GM19240 (cell line): Measurements from ENCODE around the gene MTPN.
A peak's percentile ranks its signal among the peaks of the same experiment; 100 is the strongest.

Source experiments
- DNase-seq: peaks from one replicate; pipeline ENCODE4 v3.0.0; 2011; ENCODE audit warnings: low spot score; ENCODE audit not compliant: insufficient read length

MTPN gene

DNA sequence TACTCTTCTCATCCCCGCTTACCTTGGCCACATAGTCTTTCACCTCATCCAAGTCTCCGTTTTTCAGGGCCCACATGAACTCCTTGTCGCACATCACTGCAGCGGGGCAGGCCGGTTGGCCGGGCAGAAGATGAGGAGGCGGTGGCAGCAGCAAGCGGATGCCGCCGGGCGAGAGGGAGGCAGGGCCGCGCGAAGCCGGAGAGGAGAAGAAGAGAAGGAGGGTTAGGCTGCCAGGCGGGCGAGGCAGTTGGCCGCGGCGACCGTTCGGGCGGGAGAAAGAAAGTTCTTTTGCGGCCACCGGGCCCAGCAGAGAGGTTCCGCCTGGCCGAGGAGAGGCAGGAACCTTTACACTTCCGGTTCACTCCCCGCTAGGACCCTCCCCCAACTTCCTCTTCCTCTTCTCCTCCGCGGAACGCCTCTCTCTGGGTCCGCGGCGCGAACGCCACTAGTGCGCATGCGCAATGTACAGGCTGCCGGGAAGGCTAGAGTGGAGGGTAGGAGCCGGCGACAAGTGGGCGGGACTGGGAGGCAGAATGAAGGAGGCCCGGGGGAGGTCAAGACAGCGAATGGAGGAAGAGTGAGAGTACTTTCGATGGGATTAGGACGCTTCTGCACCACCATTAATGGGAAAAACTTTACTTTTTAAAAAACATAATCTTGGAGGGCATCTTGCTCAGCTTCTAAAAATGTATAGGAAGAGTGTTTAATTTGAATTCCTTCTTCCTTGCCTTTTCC, at the start of gene MTPN:
Gene MTPN, minus strand, starts transcription at position 353 of the 735 bp plus-strand sequence. Its CDS starts 259 bp downstream, at position 94.
- peak; percentile 64 for DNase-seq

DNA sequence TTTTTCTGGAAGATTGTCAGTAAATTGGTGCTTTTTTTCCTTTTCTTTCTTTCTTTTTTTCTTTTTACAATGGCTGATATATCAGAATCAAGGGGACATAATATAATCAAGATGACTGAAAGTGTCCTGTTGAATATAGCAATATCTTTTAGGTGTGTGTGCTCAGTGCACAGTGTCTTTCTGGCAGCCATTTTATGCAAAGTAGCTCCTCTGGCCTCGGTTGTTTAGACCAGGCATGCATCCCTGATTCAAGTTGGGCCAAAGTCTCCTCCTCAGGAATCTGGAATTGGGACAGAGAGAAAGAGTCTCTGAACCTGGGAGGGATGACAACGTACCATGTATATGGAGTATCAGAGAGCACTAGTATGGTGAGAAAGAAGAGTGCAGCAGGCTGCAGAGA, 49.0 kb upstream of the MTPN start:
- no peak for DNase-seq

DNA sequence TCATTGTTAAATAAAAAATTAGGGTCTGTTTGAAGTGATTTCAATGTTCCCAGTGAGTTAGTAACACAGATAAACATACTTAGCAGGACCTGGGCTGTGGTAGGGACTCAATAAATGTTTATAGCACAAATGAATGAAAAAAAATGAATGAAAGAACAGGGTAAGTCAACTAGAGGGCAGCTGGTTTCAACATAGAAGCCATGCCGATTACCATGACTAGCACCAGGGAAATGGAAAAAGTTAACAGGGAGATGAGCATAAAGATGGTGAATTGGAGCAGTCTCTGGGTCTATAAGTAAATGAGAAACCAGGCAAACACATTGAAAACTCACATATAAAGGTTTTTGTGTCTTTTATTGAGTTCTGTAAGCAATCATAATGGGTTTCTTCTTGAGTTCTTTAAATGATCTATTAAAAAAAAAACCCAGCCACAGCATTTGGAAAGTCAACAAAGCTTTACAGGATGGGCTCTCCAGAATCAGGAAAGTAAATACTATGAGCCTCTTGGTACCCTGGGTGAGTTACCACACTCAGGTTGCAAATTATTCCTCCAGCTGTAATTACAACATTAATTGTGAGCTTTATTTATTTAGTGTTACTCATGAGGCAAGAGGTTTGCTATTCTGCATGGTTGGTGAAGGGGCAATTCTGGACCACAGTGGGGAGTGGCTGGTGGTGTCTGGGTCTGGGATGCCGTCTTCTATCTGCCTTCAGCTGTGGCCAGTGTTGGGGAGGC, 46.1 kb upstream of the MTPN start:
- DNase-seq: no peak

DNA sequence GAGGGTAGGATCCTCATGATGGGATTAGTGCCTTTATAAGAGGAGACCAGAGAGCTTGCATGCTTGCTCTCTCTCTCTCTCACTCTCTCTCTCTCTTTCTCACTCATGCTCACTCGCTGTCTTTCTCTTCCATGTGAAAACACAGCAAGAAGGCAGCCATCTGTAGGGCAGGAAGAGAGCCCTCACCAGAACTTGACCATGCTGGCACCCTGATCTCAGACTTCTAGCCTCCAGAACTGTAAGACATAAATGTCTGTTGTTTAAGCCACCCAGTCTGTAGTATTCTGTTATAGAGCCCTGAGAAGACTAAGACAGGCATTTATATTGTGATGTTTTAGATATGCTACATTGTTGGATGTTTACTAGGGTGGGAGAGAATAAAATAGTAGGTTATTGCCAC, 43.4 kb upstream of the MTPN start:
- DNase-seq: no peak

GRCh38 chr7:136018104-136018503, 40.9 kb upstream of the MTPN start:
- DNase-seq: no peak

DNA sequence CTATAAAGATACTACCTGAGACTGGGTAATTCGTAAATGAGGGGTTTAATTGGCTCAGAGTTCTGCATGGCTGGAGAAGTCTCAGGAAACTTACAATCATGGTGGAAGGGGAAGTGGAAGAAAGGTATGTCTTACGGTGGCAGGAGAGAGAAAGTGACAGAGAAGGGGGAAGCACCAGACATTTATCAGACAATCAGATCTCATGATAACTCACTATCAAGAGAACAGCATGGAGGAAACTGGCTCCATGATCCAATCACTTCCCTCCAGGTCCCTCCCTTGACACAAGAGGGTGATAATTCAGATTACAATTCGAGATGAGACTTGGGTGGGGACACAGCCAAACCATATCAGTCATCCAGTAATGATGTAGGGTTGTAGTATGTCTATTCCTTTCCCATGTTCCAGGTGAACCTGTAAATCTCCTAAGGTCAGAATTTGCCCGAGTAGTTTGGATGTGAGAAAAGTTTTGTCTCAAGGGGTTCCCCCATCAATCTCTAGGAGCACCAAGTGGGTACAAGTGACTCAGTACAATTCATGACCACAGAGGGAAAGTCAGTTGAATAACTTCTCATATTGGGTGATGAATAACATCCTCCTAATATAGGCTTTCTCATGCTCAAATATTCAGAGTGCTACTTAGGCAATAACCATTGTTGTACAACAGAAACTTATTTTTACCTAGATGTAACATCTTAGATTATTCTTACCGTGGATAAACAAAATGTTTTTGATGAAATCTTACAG, 39.7 kb upstream of the MTPN start:
- DNase-seq: no peak

DNA sequence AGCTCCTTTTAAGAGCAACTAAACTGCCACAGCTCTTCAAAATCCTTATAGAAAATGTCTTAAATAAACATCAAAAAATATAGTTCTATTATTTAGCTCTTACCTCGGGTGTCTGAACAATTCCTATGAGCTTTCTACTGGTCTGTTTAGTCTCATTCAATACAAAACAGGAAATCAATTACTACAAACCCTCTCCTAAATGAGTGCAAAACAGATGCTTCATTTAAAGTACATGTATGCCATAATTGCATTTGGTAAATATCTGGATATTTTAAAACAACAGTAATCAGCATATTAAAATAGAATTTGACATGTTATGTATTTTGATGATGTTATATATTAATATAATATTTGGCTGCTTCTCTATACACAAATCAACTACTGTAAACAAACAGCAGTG, 38.5 kb upstream of the MTPN start:
- DNase-seq: no peak

DNA sequence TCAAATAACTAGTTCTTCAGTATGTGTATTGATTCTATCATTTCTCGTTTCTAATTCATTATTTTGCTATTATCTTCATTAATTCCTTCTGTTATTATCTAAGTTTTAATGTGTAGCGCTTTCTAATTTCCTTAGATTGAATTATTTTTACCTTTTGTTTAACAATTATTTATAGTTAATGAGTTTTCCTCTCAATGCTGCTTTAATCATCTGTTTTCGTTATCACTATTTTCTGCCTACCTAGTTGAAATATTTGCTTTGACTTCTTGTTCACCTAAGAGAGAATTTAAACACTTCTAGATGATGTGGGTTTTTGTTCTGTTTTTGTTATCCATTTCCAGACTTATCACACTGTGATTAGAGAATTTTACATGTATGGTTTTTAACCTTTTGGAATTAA, 37.5 kb upstream of the MTPN start:
- DNase-seq: no peak

DNA sequence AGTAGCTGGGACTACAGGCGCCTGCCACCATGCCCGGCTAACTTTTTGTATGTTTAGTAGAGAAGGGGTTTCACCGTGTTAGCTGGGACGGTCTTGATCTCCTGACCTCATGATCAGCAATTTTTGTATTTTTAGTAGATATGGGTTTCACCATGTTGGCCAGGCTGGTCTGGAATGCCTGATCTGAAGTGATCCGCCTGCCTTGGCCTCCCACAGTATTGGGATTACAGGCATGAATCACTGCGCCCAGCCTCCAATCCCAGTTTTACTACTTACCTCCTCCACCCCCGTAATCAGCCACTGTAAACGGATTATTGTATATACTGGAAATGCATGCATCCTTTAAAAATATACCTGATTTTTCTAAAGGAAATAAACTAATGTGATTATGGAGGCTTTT, 35.1 kb upstream of the MTPN start:
- DNase-seq: no peak

DNA sequence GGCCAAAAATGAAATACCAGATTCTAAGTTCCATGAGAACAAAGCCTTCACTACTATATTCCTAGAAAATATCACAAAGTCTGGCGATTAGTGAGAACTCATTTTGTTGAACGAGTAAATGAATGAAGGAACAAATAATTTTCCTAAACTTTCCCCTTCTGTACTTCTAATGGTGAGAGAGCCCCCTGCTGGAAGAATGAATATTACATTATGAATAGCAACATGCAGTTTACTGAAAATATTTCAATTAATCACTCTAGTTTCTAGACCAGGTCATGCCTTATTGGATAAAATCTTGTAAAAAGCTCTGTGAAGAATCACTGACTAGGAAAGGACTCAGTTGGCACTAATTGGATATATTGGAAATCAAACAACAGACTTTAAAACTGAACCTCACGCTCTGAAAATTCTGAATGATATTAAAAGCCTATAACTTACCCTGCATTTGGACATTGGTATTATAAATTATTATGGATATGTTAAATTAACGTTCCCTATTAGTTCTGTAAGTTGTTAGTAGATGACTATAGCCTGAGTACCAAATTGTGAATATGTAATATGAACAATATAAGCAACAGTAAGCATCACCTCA, 32.4 kb upstream of the MTPN start:
- DNase-seq: no peak

- no peak for DNase-seq
Observed at GRCh38 chr7:136006208-136006607, 29.0 kb upstream of the MTPN start.

DNA sequence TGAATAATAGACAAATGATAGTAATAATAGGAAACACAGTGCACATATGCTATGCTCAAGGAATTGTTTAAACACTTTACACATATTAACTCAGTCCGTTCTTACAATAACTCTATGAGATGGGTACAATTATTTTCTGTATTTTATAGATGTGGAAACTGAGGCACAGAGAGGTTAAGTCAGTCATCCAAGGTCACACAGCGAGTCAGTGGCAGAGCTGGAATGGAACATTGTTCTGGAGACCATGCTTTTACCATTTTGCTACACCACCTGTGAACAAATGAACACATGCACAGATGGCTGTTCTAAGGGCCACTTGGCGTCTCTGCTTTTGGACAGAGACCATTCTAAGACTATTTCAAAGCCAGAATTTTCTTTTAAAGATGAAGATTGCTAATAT, 26.9 kb upstream of the MTPN start:
- DNase-seq: no peak

- no peak for DNase-seq
Observed at GRCh38 chr7:136002802-136003201, 25.6 kb upstream of the MTPN start.

- no peak for DNase-seq
Observed at GRCh38 chr7:136000288-136000913, 23.2 kb upstream of the MTPN start.

DNA sequence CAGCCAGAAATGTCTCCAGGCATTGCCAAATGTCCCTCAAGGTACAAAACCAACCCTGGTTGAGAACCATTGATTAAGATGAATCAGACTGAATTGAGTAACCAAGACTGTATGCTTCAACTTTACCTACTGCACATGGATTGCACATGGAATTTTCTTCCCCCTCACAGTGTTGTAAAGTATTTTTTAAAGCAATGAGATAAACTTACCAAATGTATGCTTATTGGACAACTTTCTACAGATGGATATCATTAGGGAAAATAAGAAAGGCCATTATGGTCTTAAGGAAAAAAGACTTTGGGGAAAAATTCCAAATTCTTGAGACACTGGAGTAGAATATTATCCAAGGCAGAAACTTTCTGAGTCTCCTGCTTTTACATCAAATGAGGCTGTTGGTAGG, 20.9 kb upstream of the MTPN start:
- no peak for DNase-seq

DNA sequence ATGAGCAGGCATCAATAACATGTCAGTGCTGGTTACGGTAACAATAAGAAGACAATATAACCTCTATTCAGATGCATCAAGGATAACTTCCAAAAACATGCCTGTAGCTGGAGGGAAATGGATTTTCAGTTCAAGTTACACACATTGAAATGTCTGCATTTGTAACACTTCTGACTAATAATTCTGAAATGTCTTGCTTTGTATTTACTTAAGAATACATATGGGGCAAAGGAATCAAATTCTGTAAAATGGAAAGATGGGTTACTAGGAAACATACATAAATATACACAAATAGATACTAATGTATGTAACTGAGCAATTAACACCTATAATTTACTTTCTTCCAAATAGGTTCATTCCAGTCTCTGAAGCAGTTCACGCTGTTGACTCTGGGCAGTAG, 18.6 kb upstream of the MTPN start:
- DNase-seq: no peak

DNA sequence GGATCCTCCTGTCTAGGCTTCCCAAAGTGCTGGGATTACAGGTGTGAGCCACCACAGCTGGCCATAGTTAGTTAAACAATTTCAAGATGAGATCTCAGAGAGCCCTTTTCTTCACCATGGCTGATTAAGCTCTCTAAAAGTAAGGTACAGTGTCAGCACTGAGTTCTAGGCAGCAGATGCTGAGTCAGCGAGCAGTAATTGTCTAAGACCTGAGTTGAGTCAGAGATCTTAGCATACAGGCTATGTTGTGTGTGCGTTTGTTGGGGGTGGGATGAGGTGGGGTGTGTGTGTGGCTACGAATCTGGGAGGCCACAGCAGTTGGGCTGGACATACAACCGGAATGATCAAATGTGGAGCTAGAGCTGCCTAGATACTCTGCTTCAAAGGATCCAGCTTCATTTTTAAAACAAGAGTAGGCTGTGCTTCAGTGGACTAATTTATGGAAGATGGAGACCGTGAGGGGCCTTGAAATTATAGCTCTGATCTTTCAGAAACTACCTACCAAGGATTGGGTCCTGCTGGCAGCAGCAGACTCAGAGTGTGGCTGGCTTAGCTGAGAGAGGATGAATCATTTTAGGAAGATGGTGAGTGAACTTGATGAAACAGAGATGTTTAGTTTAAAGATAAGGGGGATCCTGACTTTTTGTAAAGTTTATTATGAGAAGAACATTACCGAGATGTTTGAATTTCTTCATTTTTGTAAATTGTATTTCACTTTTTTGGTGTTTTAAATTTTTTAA, 17.5 kb upstream of the MTPN start:
- DNase-seq: no peak

GRCh38 chr7:135993950-135994349, 16.8 kb upstream of the MTPN start:
- DNase-seq: no peak

DNA sequence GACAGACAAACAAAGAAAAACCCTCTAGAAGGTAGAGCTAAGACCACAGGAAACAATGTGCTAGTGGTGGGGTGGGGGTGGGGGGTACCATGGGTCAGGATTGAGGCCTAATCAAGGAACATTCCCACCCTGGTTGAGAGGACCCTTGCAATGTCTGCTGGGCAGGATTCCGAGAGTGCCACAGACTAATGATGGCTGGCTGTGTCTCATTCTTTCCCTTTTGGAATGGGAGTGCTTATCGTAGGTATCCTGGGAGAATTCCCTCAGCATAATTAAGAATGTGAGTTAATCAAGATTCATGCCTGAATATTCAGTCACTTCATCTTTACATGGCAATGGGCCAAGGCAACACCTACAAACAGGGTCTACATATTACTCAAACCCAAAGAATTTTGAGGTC, 14.7 kb upstream of the MTPN start:
- no peak for DNase-seq

- DNase-seq: no peak
Observed at GRCh38 chr7:135991322-135991721, 14.2 kb upstream of the MTPN start.

DNA sequence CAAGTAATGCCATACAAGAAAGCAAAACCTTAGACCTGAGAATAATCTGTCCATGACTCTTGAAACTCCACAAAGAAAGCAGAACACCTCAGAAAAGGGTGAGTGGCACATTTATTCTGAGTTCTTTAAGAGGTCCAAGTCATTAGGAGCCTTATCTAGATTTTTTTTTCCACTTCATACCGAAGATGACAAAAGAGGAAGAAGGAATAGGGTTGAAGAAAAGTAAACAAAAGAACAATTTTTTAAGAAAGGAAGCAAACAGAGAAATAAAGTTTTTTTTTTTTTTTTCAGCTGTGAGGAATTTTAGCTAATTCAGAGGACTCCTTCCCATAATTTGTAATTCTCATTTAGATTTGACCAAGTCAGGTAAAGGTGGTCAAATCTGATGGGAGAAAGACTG, 13.1 kb upstream of the MTPN start:
- DNase-seq: no peak
